IMR-90 (cell line): ENCODE measurements around the gene KCNA10. TPM values are rescaled to one million over a fixed set of nuclear protein-coding genes. Genes with fewer than 3 reads are reported as not detected.

Source experiments
- ATAC-seq: fragments of 200-7000 bp; cut with Tn5 transposase; 2 replicates; pipeline ENCODE4 v1.9.1; 2020; ENCODE audit warnings: low read depth, mild to moderate bottlenecking, moderate library complexity
- BruUV-seq: library from RNA; stranded (reverse); fragments of 400-500 nt; replicated peaks from 2 replicates; lab custom pipeline; 2021; lab: Mats Ljungman, UMichigan
- CTCF ChIA-PET: fragments of 300-600 bp; formaldehyde crosslinking; extraction: SDS; loops from one replicate; lab custom pipeline; 2021; ENCODE audit warnings: antibody characterized with exemption; lab: Yijun Ruan, JAX
- POLR2A ChIA-PET: fragments of 300-600 bp; sonication (Branson Sonifier 250); formaldehyde crosslinking; loops from one replicate; lab custom pipeline; 2022; ENCODE audit warnings: antibody characterized with exemption; ENCODE audit not compliant: unreplicated experiment; lab: Charles Lee
- DNase-seq: peaks from one replicate; pipeline ENCODE4 v3.0.0; 2013
- H2AFZ ChIP-seq: replicated peaks from 2 replicates; pipeline ENCODE3; 2013; ENCODE audit warnings: low read length, mild to moderate bottlenecking; ENCODE audit not compliant: poor library complexity
- H2AK5ac ChIP-seq: 2 replicates; pipeline ENCODE4 v1.6.1; 2013; ENCODE audit warnings: low read depth, low read length, inconsistent platforms
- H2AK9ac ChIP-seq: replicated peaks from 2 replicates; pipeline ENCODE3; 2013; ENCODE audit warnings: mild to moderate bottlenecking, low read depth, low read length, moderate library complexity; ENCODE audit not compliant: poor library complexity
- H2BK120ac ChIP-seq: 2 replicates; pipeline ENCODE4 v1.6.1; 2013; ENCODE audit warnings: low read depth, low read length, inconsistent platforms
- H2BK15ac ChIP-seq: 3 replicates; pipeline ENCODE4 v1.6.1; 2013; ENCODE audit warnings: low read depth, low read length, inconsistent platforms
- H2BK20ac ChIP-seq: 2 replicates; pipeline ENCODE4 v1.6.1; 2013; ENCODE audit warnings: low read depth, mild to moderate bottlenecking, inconsistent platforms, low read length, moderate library complexity
- H2BK5ac ChIP-seq: 2 replicates; pipeline ENCODE4 v1.6.1; 2013; ENCODE audit warnings: mild to moderate bottlenecking, low read depth, low read length, inconsistent platforms; ENCODE audit not compliant: poor library complexity, severe bottlenecking
- H3K14ac ChIP-seq: replicated peaks from 2 replicates; pipeline ENCODE4 v1.6.1; 2013; ENCODE audit warnings: low read depth, low read length, inconsistent platforms
- H3K18ac ChIP-seq: 2 replicates; pipeline ENCODE4 v1.6.1; 2013; ENCODE audit warnings: low read depth, low read length, control low read depth
- H3K23ac ChIP-seq: 2 replicates; pipeline ENCODE4 v1.6.1; 2013; ENCODE audit warnings: low read depth, low read length, inconsistent platforms
- H3K27ac ChIP-seq: 2 replicates; pipeline ENCODE4 v1.5.1; 2013; ENCODE audit warnings: mild to moderate bottlenecking, control low read depth, low read length; ENCODE audit not compliant: insufficient read depth
- H3K27me3 ChIP-seq: 2 replicates; pipeline ENCODE4 v1.6.1; 2013; ENCODE audit warnings: low read length; ENCODE audit not compliant: control insufficient read depth, insufficient read depth
- H3K36me3 ChIP-seq: 2 replicates; pipeline ENCODE4 v1.6.1; 2013; ENCODE audit warnings: low read length, mixed read lengths; ENCODE audit not compliant: control insufficient read depth, insufficient read depth
- H3K4ac ChIP-seq: 2 replicates; pipeline ENCODE4 v1.6.1; 2013; ENCODE audit warnings: low read depth, low read length, inconsistent platforms
- H3K4me1 ChIP-seq: 2 replicates; pipeline ENCODE4 v1.6.1; 2013; ENCODE audit warnings: low read length, mixed read lengths; ENCODE audit not compliant: control insufficient read depth, insufficient read depth
- H3K4me2 ChIP-seq: 2 replicates; pipeline ENCODE4 v1.6.1; 2013; ENCODE audit warnings: low read depth, mild to moderate bottlenecking, control low read depth, low read length, moderate library complexity
- H3K4me3 ChIP-seq: 2 replicates; pipeline ENCODE4 v1.5.1; 2013; ENCODE audit warnings: low read depth, mild to moderate bottlenecking, control low read depth, low read length, moderate library complexity; ENCODE audit not compliant: insufficient read depth
- H3K56ac ChIP-seq: 2 replicates; pipeline ENCODE4 v1.6.1; 2013; ENCODE audit warnings: low read length, inconsistent platforms; ENCODE audit not compliant: insufficient read depth; ENCODE audit errors: extremely low read depth
- H3K79me1 ChIP-seq, 2 experiments: 2 replicates each; pipeline ENCODE4 v1.6.1; 2013; ENCODE audit warnings: low read length in 2 of 2, inconsistent platforms in 1 of 2, low read depth in 1 of 2
- H3K9ac ChIP-seq: 2 replicates; pipeline ENCODE4 v1.6.1; 2013; ENCODE audit warnings: low read depth, low read length, control low read depth
- H3K9me1 ChIP-seq: 2 replicates; pipeline ENCODE4 v1.6.1; 2013; ENCODE audit warnings: low read length, inconsistent platforms; ENCODE audit not compliant: insufficient read depth
- H3K9me3 ChIP-seq: 2 replicates; pipeline ENCODE4 v1.6.1; 2013; ENCODE audit warnings: low read length; ENCODE audit not compliant: control insufficient read depth, insufficient read depth
- H4K20me1 ChIP-seq: 2 replicates; pipeline ENCODE4 v1.6.1; 2013; ENCODE audit warnings: low read length, inconsistent platforms; ENCODE audit not compliant: insufficient read depth
- H4K5ac ChIP-seq: 2 replicates; pipeline ENCODE4 v1.6.1; 2013; ENCODE audit warnings: mild to moderate bottlenecking, low read depth, low read length, control low read depth
- H4K8ac ChIP-seq, 2 experiments: 2 replicates each; pipeline ENCODE4 v1.6.1; 2013; ENCODE audit warnings: low read depth in 2 of 2, low read length in 2 of 2, control low read depth in 1 of 2, inconsistent platforms in 1 of 2
- H4K91ac ChIP-seq: 2 replicates; pipeline ENCODE4 v1.6.1; 2013; ENCODE audit warnings: low read depth, low read length, inconsistent platforms; ENCODE audit not compliant: insufficient read depth
- CEBPB ChIP-seq: IDR thresholded peaks from 2 replicates; pipeline ENCODE4 v1.6.1; 2012; ENCODE audit warnings: low read depth, low read length, improper control_type of control experiment
- CHD1 ChIP-seq: IDR thresholded peaks from 2 replicates; pipeline ENCODE4 v1.6.1; 2012; ENCODE audit warnings: low read depth, low read length, improper control_type of control experiment
- RCOR1 ChIP-seq: IDR thresholded peaks from 2 replicates; pipeline ENCODE4 v1.6.1; 2012; ENCODE audit warnings: mild to moderate bottlenecking, low read length, improper control_type of control experiment; ENCODE audit not compliant: insufficient replicate concordance
- WGBS, 2 experiments: methylation state at CpG; one replicate each; pipeline versions ENCODE4 v1.1.5 to v1.1.7; 2013; ENCODE audit warnings: missing lambda C conversion rate in 2 of 2; ENCODE audit not compliant: insufficient read length in 1 of 2; ENCODE audit errors: extremely low coverage in 2 of 2; 5-methylcytosine and 5-hydroxymethylcytosine counted together
- dilution Hi-C: fragments of 300-500 bp; cut with HindIII; formaldehyde crosslinking; loops from one replicate; pipeline ENCODE4 v1.14.3; 2018; ENCODE audit warnings: low sequenced_read_pairs; ENCODE audit not compliant: unreplicated experiment
- in situ Hi-C: fragments of 300-500 bp; cut with MboI; formaldehyde crosslinking; loops from 3 replicates; pipeline ENCODE4 v1.14.3; 2019; ENCODE audit warnings: low sequenced_read_pairs, inconsistent platforms, mixed read lengths
- intact Hi-C: fragments of 100-400 bp; cut with micrococcal nuclease; formaldehyde crosslinking; loops from 2 replicates; pipeline ENCODE4 v1.10.0; 2022
- polyA plus RNA-seq, 3 experiments: library from polyadenylated mRNA; depleted of rRNA; stranded (reverse); fragments of >200 nt; gene quantifications; 2 replicates each; pipeline ENCODE4 v1.2.3, GENCODE V29; 2012; ENCODE audit warnings: low replicate concordance in 1 of 3
- total RNA-seq: library from RNA; depleted of rRNA; stranded (reverse); fragments of >200 nt; gene quantifications from 2 replicates; pipeline ENCODE4 v1.2.3, GENCODE V29; 2012

KCNA10 gene
- total and polyA plus RNA-seq, 2 of the 4 experiments (the other 2 are of a cell fraction): not detected

- no peak overlapping the region for H3K4ac ChIP-seq
- H3K9me1 ChIP-seq: no peaks in the 10 kb centered on the region
- H4K20me1 ChIP-seq: no peaks in the 10 kb centered on the region
- no peaks in the 10 kb centered on the region for H3K4me1 ChIP-seq
- no peak overlapping the region for H3K27ac ChIP-seq
- intact Hi-C loops (no loop called here), in situ Hi-C loops (no loop called here), dilution Hi-C loops (no loop called here)
- H3K14ac ChIP-seq: no peak overlapping the region
- ChIA-PET POLR2A (no interaction called here), CTCF (no interaction called here)
- no peak overlapping the region for H2BK15ac ChIP-seq
- H2AFZ ChIP-seq: no peak overlapping the region
- no peak for TF ChIP-seq CHD1
- TF ChIP-seq RCOR1: no peak
- TF ChIP-seq CEBPB: no peak
- no peak overlapping the region for H3K9ac ChIP-seq
- H3K27me3 ChIP-seq: peaks cover 7% of the 10 kb centered on the region
- no peak overlapping the region for H3K23ac ChIP-seq
- no TSS peak for BruUV-seq
- no peak overlapping the region for H3K4me3 ChIP-seq
- DNase-seq (peak; percentile 6), ATAC-seq (no peak)
- peak overlapping the region; percentile 24 for H2AK9ac ChIP-seq
- no peaks in the 10 kb centered on the region for H3K36me3 ChIP-seq
- H3K56ac ChIP-seq: no peak overlapping the region
- H4K5ac ChIP-seq: no peak overlapping the region
- H3K18ac ChIP-seq: no peak overlapping the region
- H4K8ac ChIP-seq: no peak overlapping the region
- H4K91ac ChIP-seq: no peak overlapping the region
- H2AK5ac ChIP-seq: no peak overlapping the region
- no peak overlapping the region for H2BK20ac ChIP-seq
- 37% methylated on average over 3 of the region's 5 CpGs; no CpG with 5 or more reads in 1 of the 2 experiments for WGBS, 2 experiments
- no peak overlapping the region for H2BK5ac ChIP-seq
- H3K9me3 ChIP-seq: no peaks in the 10 kb centered on the region; the same call in 1 of the 2 replicates
- no peak overlapping the region for H3K4me2 ChIP-seq
- no peaks in the 10 kb centered on the region for H3K79me1 ChIP-seq
- H2BK120ac ChIP-seq: no peak overlapping the region
These were observed 3.1 kb downstream of the KCNA10 start for GRCh38 chr1:110515891-110516290.
